Measurements from ENCODE around the gene HERC2.
"Not testable (repeated sequence)": the region's sequence is repeated elsewhere in the genome, so short reads cannot be mapped to it uniquely, and the experiment has no call there.

HERC2 gene

GRCh38 chr15:28227303-28227702 is 94.7 kb downstream of the HERC2 start:
- not testable (repeated sequence) for DNase-seq (ENCODE audit: low spot score)

- DNase-seq (ENCODE audit: low spot score) = not testable (repeated sequence)
Observed at GRCh38 chr15:28222612-28223011, 99.4 kb downstream of the HERC2 start.

GRCh38 chr15:28221696-28222095 is 100.3 kb downstream of the HERC2 start:
- DNase-seq (ENCODE audit: low spot score) = not testable (repeated sequence)

DNA sequence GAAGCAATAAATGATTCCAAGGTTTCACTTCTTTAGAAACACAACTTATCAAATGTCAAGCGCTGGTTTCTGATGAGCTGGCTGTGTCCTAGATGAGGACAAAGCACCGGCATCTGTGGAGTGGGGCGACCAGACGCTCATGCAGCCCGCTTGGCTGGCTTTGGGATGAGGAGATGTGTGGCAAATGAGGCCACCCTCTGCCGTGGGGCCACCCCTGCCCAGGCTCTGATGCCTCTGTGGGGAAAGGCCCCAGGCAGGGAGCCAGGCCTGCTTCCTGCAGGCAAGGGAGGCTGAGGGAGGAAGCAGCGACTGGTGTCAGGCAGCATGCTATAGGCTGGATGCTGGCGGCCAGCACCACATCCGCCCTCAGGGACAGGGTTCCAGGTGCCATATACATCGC is 102.9 kb downstream of the HERC2 start:
- DNase-seq (ENCODE audit: low spot score) = no peak

DNA sequence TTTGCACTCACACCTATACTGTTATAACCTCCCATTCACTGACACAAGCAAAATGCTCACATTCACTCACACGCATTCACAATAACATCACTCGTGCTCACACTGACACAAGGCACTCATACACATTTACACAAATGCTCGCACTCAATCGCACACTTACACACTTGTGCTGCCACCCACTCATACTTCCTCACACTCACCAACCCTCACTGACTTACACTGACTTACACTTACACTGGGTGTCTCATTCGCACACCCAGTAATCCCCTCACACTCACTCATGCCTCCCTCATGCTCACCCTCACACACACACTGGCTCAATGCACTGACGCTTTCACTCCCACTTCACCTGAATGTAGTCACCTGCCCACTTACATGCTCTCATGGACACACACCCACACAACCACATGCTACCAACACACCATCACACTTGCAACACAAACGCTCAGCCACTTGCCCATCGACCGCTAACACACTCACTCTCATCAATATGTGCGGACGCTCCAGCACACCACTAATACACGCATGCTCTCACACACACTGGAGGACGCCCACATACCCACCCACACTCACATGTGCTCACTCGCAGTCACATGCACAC is 104.9 kb downstream of the HERC2 start:
- DNase-seq (ENCODE audit: low spot score) = not testable (repeated sequence)

GRCh38 chr15:28215521-28215920 is 106.5 kb downstream of the HERC2 start:
- DNase-seq (ENCODE audit: low spot score) = not testable (repeated sequence)

DNA sequence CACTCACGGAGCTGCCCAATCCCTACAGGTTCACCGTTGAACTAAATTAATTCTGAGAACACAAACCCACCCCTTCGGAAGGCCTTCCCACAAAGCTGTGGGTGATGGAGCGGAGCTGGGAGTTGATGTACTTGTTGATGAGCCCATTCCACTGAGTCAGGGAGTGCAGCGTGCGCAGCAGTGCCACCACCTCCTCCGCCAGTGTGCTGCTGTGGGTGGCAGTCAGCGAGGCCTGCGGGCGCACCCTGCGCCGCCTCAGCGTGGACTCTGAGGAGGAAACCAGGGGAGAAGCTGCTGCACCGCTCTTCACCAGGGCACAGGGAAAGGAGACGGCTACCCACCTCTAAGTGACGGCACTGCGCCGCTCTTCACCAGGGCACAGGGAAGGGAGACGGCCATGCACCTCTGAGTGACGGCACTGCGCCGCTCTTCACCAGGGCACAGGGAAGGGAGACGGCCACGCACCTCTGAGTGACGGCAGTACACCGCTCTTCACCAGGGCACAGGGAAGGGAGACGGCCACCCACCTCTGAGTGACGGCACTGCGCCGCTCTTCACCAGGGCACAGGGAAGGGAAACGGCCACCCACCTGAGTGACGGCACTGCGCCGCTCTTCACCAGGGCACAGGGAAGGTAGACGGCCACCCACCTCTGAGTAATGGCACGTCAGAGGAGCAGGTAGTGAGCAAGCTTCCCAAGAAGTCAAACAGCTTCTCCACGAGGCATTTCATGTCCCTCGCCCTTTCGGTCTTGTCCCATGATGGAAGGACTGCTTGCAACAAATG is 107.8 kb downstream of the HERC2 start:
- not testable (repeated sequence) for DNase-seq (ENCODE audit: low spot score)

DNA sequence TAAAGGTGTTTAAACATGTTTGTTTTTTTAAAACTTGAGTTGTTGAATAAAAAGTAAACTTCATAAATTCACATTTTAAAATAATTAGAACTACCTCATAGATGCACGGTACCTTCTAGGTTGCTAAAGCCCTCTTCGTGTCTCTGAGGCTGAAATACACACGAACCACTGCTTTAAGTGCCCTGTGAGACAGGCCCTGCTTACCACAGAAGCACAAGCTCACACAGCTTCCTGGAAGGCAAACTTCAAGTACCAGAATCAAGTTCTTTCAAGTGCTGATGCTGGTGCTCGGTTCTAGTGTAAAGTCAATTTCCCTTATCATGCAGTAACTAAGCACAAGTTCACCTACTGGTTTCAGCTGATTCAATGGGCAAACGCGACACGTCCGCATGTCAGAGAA is 108.6 kb downstream of the HERC2 start:
- DNase-seq (ENCODE audit: low spot score) = not testable (repeated sequence)

- no peak for DNase-seq (ENCODE audit: low spot score)
Observed at GRCh38 chr15:28208583-28208982, 113.4 kb downstream of the HERC2 start.

DNA sequence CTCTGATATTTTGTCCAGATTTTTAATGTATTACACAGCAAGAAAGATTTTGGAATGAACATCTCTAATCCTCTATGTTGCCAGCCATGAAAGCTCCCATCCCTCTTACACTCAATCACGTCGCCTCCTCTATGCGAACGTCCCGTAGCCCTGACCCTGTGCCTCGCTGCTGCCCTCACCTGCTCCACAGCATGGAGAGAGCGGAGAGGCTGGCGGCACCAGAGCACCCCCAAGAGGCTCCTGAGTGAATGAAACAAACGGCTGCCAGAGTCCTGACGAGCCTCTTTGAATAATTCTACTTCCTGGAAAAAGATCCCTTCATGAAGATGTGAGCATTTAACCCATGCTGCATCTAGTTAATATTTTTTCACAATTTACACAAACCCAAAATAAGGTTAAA is 116.3 kb downstream of the HERC2 start:
- DNase-seq (ENCODE audit: low spot score) = not testable (repeated sequence)

GRCh38 chr15:28203055-28203828 is 118.7 kb downstream of the HERC2 start:
- not testable (repeated sequence) for DNase-seq (ENCODE audit: low spot score)

- DNase-seq (ENCODE audit: low spot score) = not testable (repeated sequence)
Observed at GRCh38 chr15:28202124-28202523, 119.9 kb downstream of the HERC2 start.

DNA sequence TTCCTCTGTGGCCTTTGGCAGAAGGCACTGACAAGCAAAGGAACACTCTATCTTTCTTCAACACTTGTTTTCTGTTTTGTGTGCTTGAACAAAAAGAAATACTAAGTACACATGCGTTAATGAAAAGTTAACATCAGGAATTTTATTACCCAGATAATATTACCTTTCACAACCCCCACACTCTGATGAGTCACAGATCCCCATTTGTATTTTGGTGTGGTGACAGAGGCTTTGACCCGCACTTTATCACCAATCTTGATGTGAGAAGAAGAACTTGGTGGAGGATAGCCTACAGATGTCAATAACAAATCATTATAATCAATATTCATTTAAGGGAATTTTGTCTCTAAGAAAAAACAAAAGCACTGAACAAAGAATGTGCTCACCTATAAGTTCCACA is 123.8 kb downstream of the HERC2 start:
- DNase-seq (ENCODE audit: low spot score) = not testable (repeated sequence)

DNA sequence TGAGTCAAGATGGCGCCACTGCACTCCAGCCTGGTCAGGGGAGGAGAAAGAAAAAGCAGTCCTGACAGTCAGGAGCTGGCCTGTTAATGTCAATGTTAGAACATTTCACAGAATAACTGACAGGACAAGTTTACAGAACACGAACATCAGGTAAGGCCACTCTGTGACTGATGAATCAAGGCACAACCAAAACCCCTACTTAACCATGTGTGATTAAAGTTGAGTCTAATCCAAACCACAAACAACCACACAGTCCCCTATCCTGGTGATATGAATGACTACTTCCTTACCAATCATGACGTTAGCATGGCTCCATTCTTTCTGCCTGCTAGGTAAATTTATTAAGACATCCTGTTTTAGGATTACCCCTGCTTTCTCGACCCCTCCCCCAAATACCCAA is 124.3 kb downstream of the HERC2 start:
- not testable (repeated sequence) for DNase-seq (ENCODE audit: low spot score)

GRCh38 chr15:28196581-28196980 is 125.4 kb downstream of the HERC2 start:
- DNase-seq (ENCODE audit: low spot score) = not testable (repeated sequence)

- no peak for DNase-seq (ENCODE audit: low spot score)
Observed at GRCh38 chr15:28192772-28193171, 129.2 kb downstream of the HERC2 start.

GRCh38 chr15:28191832-28192231 is 130.1 kb downstream of the HERC2 start:
- DNase-seq (ENCODE audit: low spot score) = peak; percentile 29

DNA sequence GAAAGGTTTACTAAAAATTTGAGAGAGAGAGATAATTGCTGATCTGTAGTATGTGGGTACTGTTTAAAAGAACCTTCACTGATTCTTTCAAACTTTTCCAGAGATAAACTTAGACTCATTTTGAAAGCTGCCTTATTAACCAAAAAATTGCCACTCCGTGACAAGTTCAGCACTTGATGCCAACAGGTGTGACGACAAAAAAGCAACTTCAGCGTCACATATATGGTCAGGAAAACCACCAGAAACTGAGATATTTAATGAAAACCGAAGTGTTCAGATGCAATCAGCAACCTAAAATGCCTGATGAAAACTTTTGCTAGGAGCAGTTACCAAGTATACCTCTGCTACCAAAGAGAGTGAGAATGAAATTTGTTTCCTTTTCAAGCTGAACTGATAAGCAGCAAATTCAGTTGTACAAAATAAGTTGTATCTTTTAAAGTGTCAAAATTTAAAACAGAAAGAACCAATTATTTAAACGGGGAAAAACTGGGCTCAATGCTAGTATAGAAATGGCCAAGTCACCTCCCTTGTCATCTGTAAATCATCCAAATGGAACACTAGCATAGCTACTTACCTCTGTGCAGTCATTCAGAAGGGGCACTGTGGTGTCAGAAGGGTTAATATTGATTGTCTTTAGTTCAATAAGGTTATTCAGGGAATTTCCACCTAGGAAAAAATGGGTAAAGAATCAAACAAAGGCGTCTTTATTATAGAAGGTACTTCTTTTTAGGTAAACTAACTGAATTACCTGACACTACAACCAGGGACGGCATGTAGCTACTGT is 131.4 kb downstream of the HERC2 start:
- DNase-seq (ENCODE audit: low spot score) = no peak

DNA sequence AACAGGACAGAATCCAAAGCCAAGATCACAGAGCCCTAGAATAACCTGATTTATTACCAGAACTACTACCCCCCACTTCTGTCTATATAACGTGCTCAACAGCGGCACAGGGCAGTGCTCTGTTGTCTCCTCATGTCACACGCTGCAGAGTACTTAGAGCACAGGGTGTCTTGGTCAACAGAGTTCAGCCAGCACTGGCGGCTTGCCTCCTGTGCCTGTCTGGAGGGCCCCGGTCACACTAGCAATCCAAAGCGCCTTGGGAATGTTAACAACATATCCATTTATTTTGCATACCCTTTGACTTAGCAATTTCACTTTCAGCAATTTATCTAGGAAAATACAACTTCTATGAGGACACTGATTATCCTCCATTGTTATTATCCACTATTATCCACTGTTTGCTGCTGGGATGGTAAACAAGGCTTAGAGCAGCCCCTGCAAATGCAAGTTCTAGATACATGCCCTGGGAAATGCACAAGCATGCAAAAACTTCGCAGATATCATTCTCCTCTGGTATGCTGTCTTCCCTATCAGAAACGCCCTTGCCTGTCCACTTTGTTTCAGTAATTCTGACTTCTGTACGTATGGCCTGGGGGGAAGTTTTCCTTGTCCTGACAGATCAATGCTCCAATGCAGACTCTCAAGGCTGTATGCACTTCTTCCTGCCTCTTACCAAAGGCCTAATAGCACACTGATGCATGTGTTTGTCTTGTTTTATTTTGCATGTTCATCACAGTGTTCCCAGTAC is 136.7 kb downstream of the HERC2 start:
- DNase-seq (ENCODE audit: low spot score) = no peak

DNA sequence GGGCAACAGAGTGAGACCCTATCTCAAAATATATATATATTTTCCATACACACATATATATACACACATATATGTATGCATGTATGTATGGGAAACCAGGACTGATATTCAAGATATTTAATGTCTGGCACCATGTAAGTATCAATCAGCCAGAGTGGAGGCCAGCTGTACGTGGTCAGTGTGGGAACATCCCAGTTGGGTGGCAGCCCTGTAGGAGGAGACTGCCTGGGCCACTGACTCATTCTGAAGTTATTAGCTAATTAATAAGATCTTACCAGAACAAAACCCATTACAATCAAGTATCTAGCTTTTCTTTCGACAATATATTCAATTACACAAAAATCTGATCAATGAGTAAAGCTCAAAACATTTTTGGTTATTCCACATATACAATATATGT is 137.8 kb downstream of the HERC2 start:
- DNase-seq (ENCODE audit: low spot score) = no peak

- DNase-seq (ENCODE audit: low spot score) = no peak
Observed at GRCh38 chr15:28182731-28183130, 139.2 kb downstream of the HERC2 start.
